Fibroblast of lung (primary cell): ENCODE measurements around the gene AADACL3. TPM values are rescaled to one million over a fixed set of nuclear protein-coding genes. Genes with fewer than 3 reads are reported as not detected.

Experiments
- DNase-seq, 2 donors: peaks; one replicate each; pipeline versions ENCODE4 v3.0.0 to v3.0.0-alpha.2; 2010; ENCODE audit warnings: low read depth in 2 of 2
- H2AFZ ChIP-seq: 2 replicates; pipeline ENCODE4 v1.5.1; 2012; ENCODE audit warnings: low read length, control low read depth, inconsistent platforms
- H3K27ac ChIP-seq: 2 replicates; pipeline ENCODE4 v1.5.1; 2011; ENCODE audit warnings: low read length, control low read depth; ENCODE audit not compliant: insufficient read depth
- H3K27me3 ChIP-seq: 2 replicates; pipeline ENCODE4 v1.5.1; 2011; ENCODE audit warnings: mild to moderate bottlenecking, low read length; ENCODE audit not compliant: control insufficient read depth, insufficient read depth
- H3K36me3 ChIP-seq: 2 replicates; pipeline ENCODE4 v1.5.1; 2011; ENCODE audit warnings: low read length; ENCODE audit not compliant: control insufficient read depth, insufficient read depth
- H3K4me1 ChIP-seq: 2 replicates; pipeline ENCODE4 v1.5.1; 2011; ENCODE audit warnings: low read length; ENCODE audit not compliant: control insufficient read depth, insufficient read depth; ENCODE audit errors: extremely low read depth
- H3K4me2 ChIP-seq: 2 replicates; pipeline ENCODE4 v1.5.1; 2011; ENCODE audit warnings: low read length, control low read depth; ENCODE audit not compliant: insufficient read depth; ENCODE audit errors: extremely low read depth
- H3K4me3 ChIP-seq, 4 experiments: fragments of 200-600 bp in 1 of 4; sonication (generic) in 1 of 4; replicated peaks in 1 of 4; 2 replicates each; pipeline ENCODE4 v1.5.1; 2011 to 2016; ENCODE audit warnings: low read length in 4 of 4, low read depth in 3 of 4, mild to moderate bottlenecking in 3 of 4, control low read depth in 2 of 4, inconsistent platforms in 1 of 4, mixed read lengths in 1 of 4; ENCODE audit not compliant: insufficient read depth in 1 of 4; ENCODE audit errors: control extremely low read depth in 1 of 4
- H3K79me2 ChIP-seq: 2 replicates; pipeline ENCODE4 v1.5.1; 2012; ENCODE audit warnings: mild to moderate bottlenecking, low read length, inconsistent platforms; ENCODE audit not compliant: control insufficient read depth, insufficient read depth
- H3K9ac ChIP-seq: 2 replicates; pipeline ENCODE4 v1.5.1; 2011; ENCODE audit warnings: mild to moderate bottlenecking, low read length, control low read depth; ENCODE audit not compliant: insufficient read depth
- H3K9me3 ChIP-seq: 2 replicates; pipeline ENCODE4 v1.5.1; 2012; ENCODE audit warnings: low read depth, low read length; ENCODE audit not compliant: control insufficient read depth, insufficient read depth
- H4K20me1 ChIP-seq: 2 replicates; pipeline ENCODE4 v1.5.1; 2011; ENCODE audit warnings: low read length; ENCODE audit not compliant: control insufficient read depth, insufficient read depth; ENCODE audit errors: extremely low read depth
- CTCF ChIP-seq, 2 donors: IDR thresholded peaks in 1 of 2; conservative IDR thresholded peaks in 1 of 2; 1 replicate in 1 of 2; 2 replicates in 1 of 2; pipeline ENCODE4 v1.5.1; 2011 to 2012; ENCODE audit warnings: low read length in 2 of 2, control low read depth in 1 of 2, inconsistent platforms in 1 of 2, low read depth in 1 of 2, mild to moderate bottlenecking in 1 of 2
- EZH2 ChIP-seq: IDR thresholded peaks from 2 replicates; pipeline ENCODE4 v1.5.1; 2012; ENCODE audit warnings: low read length, control low read depth, mild to moderate bottlenecking; ENCODE audit errors: missing control alignments
- polyA plus RNA-seq, 2 donors: library from polyadenylated mRNA; depleted of rRNA in 1 of 2; stranded (reverse) in 1 of 2; unstranded in 1 of 2; fragments of >200 nt; gene quantifications; 2 replicates each; pipeline ENCODE4 v1.2.1, GENCODE V29; 2011 to 2012; ENCODE audit warnings: missing spikeins in 1 of 2
- total RNA-seq: library from RNA; depleted of rRNA; stranded (reverse); fragments of >200 nt; gene quantifications from 2 replicates; pipeline ENCODE4 v1.2.1, GENCODE V29; 2014

Gene AADACL3
- total and polyA plus RNA-seq, 2 donors (not counting 1 experiment from before 2014, with no cell fraction given): not detected

GRCh38 chr1:12771186-12771585 lies 55.3 kb downstream of the AADACL3 start:
- H2AFZ ChIP-seq: no peak overlapping the region
- no peak overlapping the region for H3K4me2 ChIP-seq
- H3K36me3 ChIP-seq: no peaks in the 10 kb centered on the region
- no peak overlapping the region for H3K4me3 ChIP-seq
- H3K27ac ChIP-seq: no peak overlapping the region
- no peak for DNase-seq
- H3K27me3 ChIP-seq: no peaks in the 10 kb centered on the region
- no peaks in the 10 kb centered on the region for H3K79me2 ChIP-seq
- no peak for TF ChIP-seq CTCF (conservative IDR thresholded peaks at IDR 0.05 in 1 of 2, IDR thresholded peaks at IDR 0.05 in 1 of 2; ENCODE audit: low read depth in 1 of 2, low read length in 2 of 2)
- TF ChIP-seq EZH2: no peak
- H3K9ac ChIP-seq: no peak overlapping the region
- H3K4me1 ChIP-seq: no peaks in the 10 kb centered on the region
- H3K9me3 ChIP-seq: no peaks in the 10 kb centered on the region
- H4K20me1 ChIP-seq: no peaks in the 10 kb centered on the region

GRCh38 chr1:12772520-12772919 lies 56.6 kb downstream of the AADACL3 start:
- Histone ChIP-seq H3K27me3 (no peaks in the 10 kb centered on the region), H2AFZ (no peak overlapping the region), H3K9me3 (no peaks in the 10 kb centered on the region), H3K27ac (no peak overlapping the region), H3K36me3 (no peaks in the 10 kb centered on the region), H3K4me1 (no peaks in the 10 kb centered on the region), H4K20me1 (no peaks in the 10 kb centered on the region), H3K4me3 (no peak overlapping the region), H3K79me2 (no peaks in the 10 kb centered on the region), H3K4me2 (no peak overlapping the region), H3K9ac (no peak overlapping the region)
- DNase-seq: no peak
- TF ChIP-seq CTCF (conservative IDR thresholded peaks at IDR 0.05 in 1 of 2, IDR thresholded peaks at IDR 0.05 in 1 of 2; ENCODE audit: low read depth in 1 of 2, low read length in 2 of 2) (no peak), EZH2 (no peak)

- no peaks in the 10 kb centered on the region for H3K36me3 ChIP-seq
- no peak within 1 kb of the TSS for H3K4me2 ChIP-seq
- H3K27me3 ChIP-seq: no peaks in the 10 kb centered on the region
- no peak within 1 kb of the TSS for H3K9ac ChIP-seq
- H3K4me3 ChIP-seq: no peak within 1 kb of the TSS
- DNase-seq: no peak
- TF ChIP-seq EZH2: no peak
- H3K79me2 ChIP-seq: no peaks in the 10 kb centered on the region
- no peaks in the 10 kb centered on the region for H3K9me3 ChIP-seq
- no peak within 1 kb of the TSS for H3K27ac ChIP-seq
- no peaks in the 10 kb centered on the region for H4K20me1 ChIP-seq
- no peak within 1 kb of the TSS for H2AFZ ChIP-seq
- H3K4me1 ChIP-seq: no peaks in the 10 kb centered on the region
Observed at GRCh38 chr1:12773438-12773837, 57.5 kb downstream of the AADACL3 start, which contains the start of gene PRAMEF12. PRAMEF12 (plus strand) TSS chr1:12773738; CDS start chr1:12774868, 1,130 bp downstream.
